ENCODE data around the gene ZNF436.

- TF ChIP-seq CTCF (IDR thresholded peaks at IDR 0.05) (no peak), POLR2A (IDR thresholded peaks at IDR 0.05) (no peak)
Observed at GRCh38 chr1:23370330-23370708, 683 bp upstream of the ZNF436 start.
